HG03378 (cell line): ENCODE data around the gene HOMER3.

Experiments
- ATAC-seq: cut with Tn5 transposase; IDR thresholded peaks from one replicate; pipeline ENCODE4 v1.9.1; 2021; ENCODE audit warnings: mild to moderate bottlenecking, moderate library complexity; ENCODE audit not compliant: unreplicated experiment

The HOMER3 gene

GRCh38 chr19:18940769-18941627, at the start of gene HOMER3:
HOMER3 (minus strand) TSS chr19:18941217; CDS start chr19:18938982, 2,235 bp downstream.
- ATAC-seq, result no peak

- ATAC-seq, result no peak
These were observed 49.2 kb upstream of the HOMER3 start for GRCh38 chr19:18990128-18990708.

GRCh38 chr19:18989316-18989715, 48.3 kb upstream of the HOMER3 start:
- ATAC-seq, result no peak

GRCh38 chr19:18987456-18987855, 46.4 kb upstream of the HOMER3 start:
- no peak for ATAC-seq

- ATAC-seq, result no peak
These were observed 44.2 kb upstream of the HOMER3 start for GRCh38 chr19:18985257-18985656.

GRCh38 chr19:18984251-18984650, 43.2 kb upstream of the HOMER3 start:
- ATAC-seq, result no peak

- ATAC-seq, result no peak
These were observed 41.7 kb upstream of the HOMER3 start for GRCh38 chr19:18982669-18983068.

GRCh38 chr19:18980432-18981020, 39.5 kb upstream of the HOMER3 start:
- ATAC-seq, result no peak

GRCh38 chr19:18978616-18979015, 37.6 kb upstream of the HOMER3 start:
- no peak for ATAC-seq

GRCh38 chr19:18975869-18976268, 34.9 kb upstream of the HOMER3 start:
- ATAC-seq, result no peak

- ATAC-seq, result no peak
These were observed 34.0 kb upstream of the HOMER3 start for GRCh38 chr19:18975011-18975410.

- ATAC-seq, result no peak
These were observed 31.8 kb upstream of the HOMER3 start for GRCh38 chr19:18972851-18973250.

- ATAC-seq, result no peak
These were observed 31.3 kb upstream of the HOMER3 start for GRCh38 chr19:18972301-18972811.

- ATAC-seq, result no peak
These were observed 29.1 kb upstream of the HOMER3 start for GRCh38 chr19:18969931-18970659.

GRCh38 chr19:18967358-18968146, 26.5 kb upstream of the HOMER3 start:
- no peak for ATAC-seq

- ATAC-seq, result no peak
These were observed 25.3 kb upstream of the HOMER3 start for GRCh38 chr19:18966307-18966706.

- no peak for ATAC-seq
These were observed 23.1 kb upstream of the HOMER3 start for GRCh38 chr19:18964121-18964520.

GRCh38 chr19:18961767-18962620, 21.0 kb upstream of the HOMER3 start:
- no peak for ATAC-seq

- no peak for ATAC-seq
These were observed 19.4 kb upstream of the HOMER3 start for GRCh38 chr19:18960370-18960769.
